GM12878 (cell line): ENCODE measurements around the gene APLN.

Experiments used
- CHD2 ChIP-seq: IDR thresholded peaks from 2 replicates; pipeline ENCODE4 v1.6.1; 2011; ENCODE audit warnings: low read depth, low read length, improper control_type of control experiment, borderline replicate concordance
- NFXL1 ChIP-seq: fragments of 450-650 bp; IDR thresholded peaks from 2 replicates; pipeline ENCODE4 v1.6.1; 2017; ENCODE audit warnings: antibody characterized with exemption, mild to moderate bottlenecking, borderline replicate concordance
- POLR2AphosphoS5 ChIP-seq: IDR thresholded peaks from 2 replicates; pipeline ENCODE4 v1.6.1; 2011; ENCODE audit warnings: mild to moderate bottlenecking, low read length, inconsistent platforms
- RAD21 ChIP-seq: IDR thresholded peaks from 2 replicates; pipeline ENCODE4 v1.6.1; 2011; ENCODE audit warnings: mild to moderate bottlenecking, low read depth, low read length, moderate library complexity; ENCODE audit not compliant: insufficient read depth

DNA sequence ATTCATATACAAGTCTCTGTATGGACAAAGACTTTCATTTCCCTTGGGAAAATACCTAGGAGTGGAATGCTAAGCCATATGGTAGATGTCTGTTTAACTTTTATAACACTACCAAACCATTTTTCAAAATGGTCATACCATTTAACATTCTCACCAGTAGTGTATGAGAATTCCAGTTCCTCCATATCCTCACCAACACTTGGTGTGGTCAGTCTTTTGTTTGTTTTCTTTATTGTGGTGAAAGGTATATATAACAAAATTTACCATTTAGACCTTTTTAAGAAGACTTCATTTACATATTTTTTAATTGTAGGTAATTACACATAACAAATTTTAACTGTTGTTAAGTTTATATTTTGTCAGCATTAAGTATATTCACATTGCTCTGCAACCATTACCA lies 12.7 kb upstream of the APLN start:
- TF ChIP-seq POLR2AphosphoS5 (no peak), CHD2 (no peak), RAD21 (no peak), NFXL1 (no peak)
